PFSK-1 (cell line): ENCODE measurements around the gene TGFBR1.

Experiments
- POLR2AphosphoS5 ChIP-seq: IDR thresholded peaks from 2 replicates; pipeline ENCODE4 v1.6.1; 2012; ENCODE audit warnings: low read depth, mild to moderate bottlenecking, control low read depth, low read length, moderate library complexity
- SIN3A ChIP-seq: IDR thresholded peaks from 2 replicates; pipeline ENCODE4 v1.6.1; 2012; ENCODE audit warnings: mild to moderate bottlenecking, low read length, moderate library complexity, borderline replicate concordance; ENCODE audit not compliant: insufficient read depth
- TAF1 ChIP-seq: IDR thresholded peaks from 2 replicates; pipeline ENCODE4 v1.6.1; 2012; ENCODE audit warnings: low read length, control low read depth, borderline replicate concordance; ENCODE audit not compliant: insufficient read depth
- TF ChIP-seq, protein P1 (sequence below), 2 experiments: IDR thresholded peaks; 2 replicates each; pipeline versions ENCODE4 v1.6.1 to v1.8.0; 2011 to 2012; ENCODE audit warnings: low read depth in 2 of 2, low read length in 2 of 2, control low read depth in 1 of 2, inconsistent platforms in 1 of 2, mild to moderate bottlenecking in 1 of 2, moderate library complexity in 1 of 2; ENCODE audit not compliant: insufficient read depth in 1 of 2

DNA sequence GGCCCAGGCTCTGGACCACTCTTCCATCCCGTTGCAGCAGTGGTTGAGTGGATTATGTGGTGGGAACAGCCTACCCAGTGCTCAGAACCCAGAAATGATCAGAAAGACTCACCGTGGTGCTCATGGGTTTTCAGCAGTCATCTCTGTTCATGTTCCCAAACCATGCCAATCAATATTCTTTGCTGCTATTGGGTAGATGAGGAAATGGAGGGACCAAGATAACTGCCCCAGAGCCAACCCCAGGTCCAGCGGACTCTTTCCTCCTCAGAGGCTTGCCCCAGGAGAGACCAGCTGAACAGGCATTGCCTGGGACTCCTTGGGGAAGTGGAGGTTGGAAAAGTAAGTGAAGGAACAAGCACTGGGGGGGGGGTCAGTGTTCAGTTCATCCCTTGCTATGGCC lies 78.7 kb downstream of the TGFBR1 start:
- TF ChIP-seq SIN3A (no peak), POLR2AphosphoS5 (no peak), TAF1 (no peak)
- TF ChIP-seq, protein P1, sequence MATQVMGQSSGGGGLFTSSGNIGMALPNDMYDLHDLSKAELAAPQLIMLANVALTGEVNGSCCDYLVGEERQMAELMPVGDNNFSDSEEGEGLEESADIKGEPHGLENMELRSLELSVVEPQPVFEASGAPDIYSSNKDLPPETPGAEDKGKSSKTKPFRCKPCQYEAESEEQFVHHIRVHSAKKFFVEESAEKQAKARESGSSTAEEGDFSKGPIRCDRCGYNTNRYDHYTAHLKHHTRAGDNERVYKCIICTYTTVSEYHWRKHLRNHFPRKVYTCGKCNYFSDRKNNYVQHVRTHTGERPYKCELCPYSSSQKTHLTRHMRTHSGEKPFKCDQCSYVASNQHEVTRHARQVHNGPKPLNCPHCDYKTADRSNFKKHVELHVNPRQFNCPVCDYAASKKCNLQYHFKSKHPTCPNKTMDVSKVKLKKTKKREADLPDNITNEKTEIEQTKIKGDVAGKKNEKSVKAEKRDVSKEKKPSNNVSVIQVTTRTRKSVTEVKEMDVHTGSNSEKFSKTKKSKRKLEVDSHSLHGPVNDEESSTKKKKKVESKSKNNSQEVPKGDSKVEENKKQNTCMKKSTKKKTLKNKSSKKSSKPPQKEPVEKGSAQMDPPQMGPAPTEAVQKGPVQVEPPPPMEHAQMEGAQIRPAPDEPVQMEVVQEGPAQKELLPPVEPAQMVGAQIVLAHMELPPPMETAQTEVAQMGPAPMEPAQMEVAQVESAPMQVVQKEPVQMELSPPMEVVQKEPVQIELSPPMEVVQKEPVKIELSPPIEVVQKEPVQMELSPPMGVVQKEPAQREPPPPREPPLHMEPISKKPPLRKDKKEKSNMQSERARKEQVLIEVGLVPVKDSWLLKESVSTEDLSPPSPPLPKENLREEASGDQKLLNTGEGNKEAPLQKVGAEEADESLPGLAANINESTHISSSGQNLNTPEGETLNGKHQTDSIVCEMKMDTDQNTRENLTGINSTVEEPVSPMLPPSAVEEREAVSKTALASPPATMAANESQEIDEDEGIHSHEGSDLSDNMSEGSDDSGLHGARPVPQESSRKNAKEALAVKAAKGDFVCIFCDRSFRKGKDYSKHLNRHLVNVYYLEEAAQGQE (IDR thresholded peaks at IDR 0.05; ENCODE audit: insufficient read depth in 1 of 2, low read depth in 2 of 2, low read length in 2 of 2): no peak
